ENCODE data around the gene ATP5PB.

DNA sequence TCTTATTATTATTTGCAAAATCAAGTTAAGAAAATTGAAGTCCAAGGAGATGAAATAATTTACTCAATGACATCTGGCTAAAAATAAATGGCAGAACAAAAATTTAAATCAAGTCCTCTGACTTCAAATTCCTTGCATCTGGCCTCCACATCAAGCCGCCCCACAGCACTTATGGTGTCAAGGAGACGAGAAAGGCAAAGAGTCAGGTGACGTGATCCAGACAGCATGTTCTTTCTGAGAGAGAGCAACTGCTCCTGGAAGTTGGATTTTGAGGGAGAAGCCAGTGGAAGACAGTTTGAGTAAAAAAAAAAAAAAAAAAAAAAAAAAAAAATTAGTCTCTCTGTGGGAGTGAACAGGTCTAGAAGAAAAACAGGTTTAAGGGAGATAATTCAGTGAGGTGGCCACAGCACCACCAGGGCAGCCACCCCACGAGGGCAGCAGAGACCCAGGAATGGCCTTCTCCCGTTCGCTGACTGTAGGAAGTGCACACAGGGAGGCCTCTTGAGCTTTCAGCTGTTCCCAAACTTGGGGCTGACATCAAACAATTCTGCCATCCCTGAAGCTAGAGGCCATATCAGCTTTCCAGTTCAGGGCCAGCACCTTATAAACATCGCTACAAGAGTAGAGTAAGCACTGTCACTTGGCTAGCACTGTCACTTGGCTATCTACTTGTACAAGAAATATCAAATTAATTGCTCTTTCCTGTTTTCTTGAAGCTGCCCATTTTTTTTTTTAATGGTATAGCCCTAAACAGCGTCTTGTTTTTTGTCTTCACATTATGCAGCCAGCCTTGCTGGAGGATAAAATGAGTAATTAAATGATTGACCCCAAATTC is 32.3 kb downstream of the ATP5PB start:
- TF ChIP-seq, protein P1, sequence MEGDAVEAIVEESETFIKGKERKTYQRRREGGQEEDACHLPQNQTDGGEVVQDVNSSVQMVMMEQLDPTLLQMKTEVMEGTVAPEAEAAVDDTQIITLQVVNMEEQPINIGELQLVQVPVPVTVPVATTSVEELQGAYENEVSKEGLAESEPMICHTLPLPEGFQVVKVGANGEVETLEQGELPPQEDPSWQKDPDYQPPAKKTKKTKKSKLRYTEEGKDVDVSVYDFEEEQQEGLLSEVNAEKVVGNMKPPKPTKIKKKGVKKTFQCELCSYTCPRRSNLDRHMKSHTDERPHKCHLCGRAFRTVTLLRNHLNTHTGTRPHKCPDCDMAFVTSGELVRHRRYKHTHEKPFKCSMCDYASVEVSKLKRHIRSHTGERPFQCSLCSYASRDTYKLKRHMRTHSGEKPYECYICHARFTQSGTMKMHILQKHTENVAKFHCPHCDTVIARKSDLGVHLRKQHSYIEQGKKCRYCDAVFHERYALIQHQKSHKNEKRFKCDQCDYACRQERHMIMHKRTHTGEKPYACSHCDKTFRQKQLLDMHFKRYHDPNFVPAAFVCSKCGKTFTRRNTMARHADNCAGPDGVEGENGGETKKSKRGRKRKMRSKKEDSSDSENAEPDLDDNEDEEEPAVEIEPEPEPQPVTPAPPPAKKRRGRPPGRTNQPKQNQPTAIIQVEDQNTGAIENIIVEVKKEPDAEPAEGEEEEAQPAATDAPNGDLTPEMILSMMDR (IDR thresholded peaks at IDR 0.05) = peak in 5 of 7 experiments; percentile 51 to 74 (median 64)
- no peak for TF ChIP-seq POLR2A (IDR thresholded peaks at IDR 0.05)

Measured in stomach (tissue), 4 donors.